ENCODE measurements around the gene UVSSA.

DNA sequence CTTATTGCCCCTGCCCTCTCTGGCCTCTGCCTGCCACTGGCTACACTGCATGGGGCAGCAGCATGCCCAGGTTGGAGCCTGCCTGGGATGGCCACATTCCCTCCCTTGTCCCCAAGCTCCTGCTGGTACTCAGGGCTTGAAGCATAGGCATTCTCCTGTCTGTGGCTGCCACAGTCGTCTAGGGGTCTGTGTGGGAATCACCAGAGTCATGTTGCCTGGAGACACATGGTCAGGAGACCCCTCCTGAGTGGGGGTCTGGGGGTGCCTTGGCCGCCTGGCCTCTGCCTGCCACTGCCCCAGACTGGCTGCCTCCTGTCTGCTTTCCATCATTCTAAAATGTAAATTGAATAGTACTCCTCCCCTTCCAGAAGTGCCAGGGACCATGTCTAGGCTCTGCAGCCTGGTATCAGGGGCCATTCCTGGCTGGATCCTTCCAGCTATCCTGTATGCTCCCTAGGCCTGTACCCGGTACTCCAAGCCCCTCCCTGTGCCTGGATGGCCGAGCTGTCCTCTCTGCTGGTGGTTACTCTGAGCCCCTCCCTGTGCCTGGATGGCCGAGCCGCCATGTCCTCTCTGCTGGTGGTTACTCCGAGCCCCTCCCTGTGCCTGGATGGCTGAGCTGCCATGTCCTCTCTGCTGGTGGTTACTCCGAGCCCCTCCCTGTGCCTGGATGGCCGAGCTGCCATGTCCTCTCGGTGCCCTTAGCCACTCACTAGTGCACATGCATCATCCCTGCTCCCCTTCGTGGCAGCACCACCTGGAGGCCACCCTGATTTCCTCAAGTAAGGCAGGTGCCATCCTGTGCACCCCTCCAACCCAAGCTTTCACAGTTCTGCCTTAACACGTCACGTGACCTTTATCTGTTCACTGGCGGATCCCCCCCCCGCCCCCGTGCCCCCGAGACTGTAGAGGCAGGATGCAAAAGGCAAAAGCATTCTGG lies 64.7 kb downstream of the UVSSA start:
- TF ChIP-seq POLR2A (IDR thresholded peaks at IDR 0.05; ENCODE audit: extremely low read depth, insufficient read length) (no peak), MYC (IDR thresholded peaks at IDR 0.05; ENCODE audit: low read depth, low read length) (no peak)

Data from NB4 (cell line).